Kidney (tissue), 14 donors: ENCODE results near the gene FMR1NB. TPM values are rescaled to one million over a fixed set of nuclear protein-coding genes. Genes with fewer than 3 reads are reported as not detected.

Experiments
- DNase-seq, 5 donors: peaks; one replicate each; pipeline ENCODE4 v3.0.0-alpha.2; 2013 to 2020
- FAIRE-seq: peaks from 2 replicates; lab custom pipeline; 2012; peaks lifted over from hg19 to GRCh38; lab: Jason Lieb, UNC
- H3K27ac ChIP-seq, 2 donors: one replicate each; pipeline ENCODE4 v1.7.0; 2013; ENCODE audit warnings: low read depth in 2 of 2, low read length in 2 of 2, inconsistent platforms in 1 of 2
- H3K27me3 ChIP-seq: one replicate; pipeline ENCODE4 v1.7.1; 2013; ENCODE audit warnings: low read length, inconsistent platforms; ENCODE audit not compliant: control insufficient read depth, insufficient read depth
- H3K36me3 ChIP-seq, 3 donors: one replicate each; pipeline versions ENCODE4 v1.7.0 to v1.7.1; 2013; ENCODE audit warnings: low read length in 3 of 3, control low read depth in 1 of 3, inconsistent platforms in 1 of 3; ENCODE audit not compliant: insufficient read depth in 3 of 3, control insufficient read depth in 2 of 3
- H3K4me1 ChIP-seq, 3 donors: one replicate each; pipeline versions ENCODE4 v1.7.0 to v1.7.1; 2013; ENCODE audit warnings: low read length in 3 of 3, inconsistent platforms in 1 of 3, low read depth in 1 of 3; ENCODE audit not compliant: control insufficient read depth in 2 of 3, insufficient read depth in 2 of 3
- H3K4me3 ChIP-seq, 3 donors: one replicate each; pipeline versions ENCODE4 v1.7.0 to v1.8.1; 2013; ENCODE audit warnings: low read length in 3 of 3, control low read depth in 1 of 3, inconsistent platforms in 1 of 3
- H3K9ac ChIP-seq, 3 donors: one replicate each; pipeline versions ENCODE4 v1.7.0 to v1.7.1; 2013; ENCODE audit warnings: low read length in 3 of 3, control low read depth in 1 of 3, inconsistent platforms in 1 of 3
- H3K9me3 ChIP-seq, 3 donors: one replicate each; pipeline versions ENCODE4 v1.7.0 to v1.7.1; 2013; ENCODE audit warnings: low read length in 3 of 3, control low read depth in 1 of 3, inconsistent platforms in 1 of 3; ENCODE audit not compliant: control insufficient read depth in 2 of 3, insufficient read depth in 1 of 3
- intact Hi-C: fragments of 100-400 bp; cut with DNase I; formaldehyde crosslinking; loops from one replicate; pipeline ENCODE4 v1.11.1; 2022
- polyA plus RNA-seq: library from polyadenylated mRNA; stranded (reverse); fragments of 350-450 nt; fragmentation: Illumina TruSeq; extraction: RNeasy Lipid Tissue Mini Kit (QIAGEN cat#74804); gene quantifications from one replicate; pipeline ENCODE4 v1.2.3, GENCODE V29; 2014; ENCODE audit warnings: low read depth, low replicate concordance; ENCODE audit not compliant: insufficient read depth
- total RNA-seq: library from RNA; stranded (reverse); fragmentation: NEBNext Ultra II Directional; extraction: Animal tissue kit (Norgen Biotek cat#: 25700); gene quantifications from one replicate; pipeline ENCODE4 v1.2.1, GENCODE V29; 2021
- TF ChIP-seq, protein P1 (sequence below): IDR thresholded peaks from 3 replicates; pipeline ENCODE4 v1.5.1; 2012; ENCODE audit warnings: mild to moderate bottlenecking, moderate library complexity, borderline replicate concordance; ENCODE audit not compliant: insufficient read depth; ENCODE audit errors: extremely low read depth
- donor health status: control.
- donor health status: control.
- donor health status: control.
- donor health status: control.
- donor health status: control.
- donor health status: DM: yes; HTN: yes; CAD: no.
- donor health status: Normal renal cell carcinoma (clear cell type).

FMR1NB gene
- total and polyA plus RNA-seq, 2 donors from 2014 or later: not detected

- intact Hi-C loops: no loop called here
- Histone ChIP-seq H3K4me1 (no peaks in the 10 kb centered on the region), H3K27ac (no peak overlapping the region), H3K36me3 (no peaks in the 10 kb centered on the region), H3K27me3 (no peaks in the 10 kb centered on the region), H3K9ac (no peak overlapping the region), H3K4me3 (no peak overlapping the region), H3K9me3 (no peaks in the 10 kb centered on the region)
- TF ChIP-seq, protein P1, sequence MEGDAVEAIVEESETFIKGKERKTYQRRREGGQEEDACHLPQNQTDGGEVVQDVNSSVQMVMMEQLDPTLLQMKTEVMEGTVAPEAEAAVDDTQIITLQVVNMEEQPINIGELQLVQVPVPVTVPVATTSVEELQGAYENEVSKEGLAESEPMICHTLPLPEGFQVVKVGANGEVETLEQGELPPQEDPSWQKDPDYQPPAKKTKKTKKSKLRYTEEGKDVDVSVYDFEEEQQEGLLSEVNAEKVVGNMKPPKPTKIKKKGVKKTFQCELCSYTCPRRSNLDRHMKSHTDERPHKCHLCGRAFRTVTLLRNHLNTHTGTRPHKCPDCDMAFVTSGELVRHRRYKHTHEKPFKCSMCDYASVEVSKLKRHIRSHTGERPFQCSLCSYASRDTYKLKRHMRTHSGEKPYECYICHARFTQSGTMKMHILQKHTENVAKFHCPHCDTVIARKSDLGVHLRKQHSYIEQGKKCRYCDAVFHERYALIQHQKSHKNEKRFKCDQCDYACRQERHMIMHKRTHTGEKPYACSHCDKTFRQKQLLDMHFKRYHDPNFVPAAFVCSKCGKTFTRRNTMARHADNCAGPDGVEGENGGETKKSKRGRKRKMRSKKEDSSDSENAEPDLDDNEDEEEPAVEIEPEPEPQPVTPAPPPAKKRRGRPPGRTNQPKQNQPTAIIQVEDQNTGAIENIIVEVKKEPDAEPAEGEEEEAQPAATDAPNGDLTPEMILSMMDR: no peak
- DNase-seq (no peak), FAIRE-seq (no peak)
Measured at GRCh38 chrX:147978931-147979330, 2.2 kb upstream of the FMR1NB start.

- TF ChIP-seq, protein P1: no peak
- no peaks in the 10 kb centered on the region for H3K9me3 ChIP-seq
- H3K4me3 ChIP-seq: no peak overlapping the region
- no peaks in the 10 kb centered on the region for H3K4me1 ChIP-seq
- no peak for DNase-seq
- FAIRE-seq: no peak
- no peak overlapping the region for H3K9ac ChIP-seq
- no peaks in the 10 kb centered on the region for H3K36me3 ChIP-seq
- no peaks in the 10 kb centered on the region for H3K27me3 ChIP-seq
- intact Hi-C loops: no loop called here
- no peak overlapping the region for H3K27ac ChIP-seq
Measured at GRCh38 chrX:148020329-148020728, 39.2 kb downstream of the FMR1NB start.

DNA sequence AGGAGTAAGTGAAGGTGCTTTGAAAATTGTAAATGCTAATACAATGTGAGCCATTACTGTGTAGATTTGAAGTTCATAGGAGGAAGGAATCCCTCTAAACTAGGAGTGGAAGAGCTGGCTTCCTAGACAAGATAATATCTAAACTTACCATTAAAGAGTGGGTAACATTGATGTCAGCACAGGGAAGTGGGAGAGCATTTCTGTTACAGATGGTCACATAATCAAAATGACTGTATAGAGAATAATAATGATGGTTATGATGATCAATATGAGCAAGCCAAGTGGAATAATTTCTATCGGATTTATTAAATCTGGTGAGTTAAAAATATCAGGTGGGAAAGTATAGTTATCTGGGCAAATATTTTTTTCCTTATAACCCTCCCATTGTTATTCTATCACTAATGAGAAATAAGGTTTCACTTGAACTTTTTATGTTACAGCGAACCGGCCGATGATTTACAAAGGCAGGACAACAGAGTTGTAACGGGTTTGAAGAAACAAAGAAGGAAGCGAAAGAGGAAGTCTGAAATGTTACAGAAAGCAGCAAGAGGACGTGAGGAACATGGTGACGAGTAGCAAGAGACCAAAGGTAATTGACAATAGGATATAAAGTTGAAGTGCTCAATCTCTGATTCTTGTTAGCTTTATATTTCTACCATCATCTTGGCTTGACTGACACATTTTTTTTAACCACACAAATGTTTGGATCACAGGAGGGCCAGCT, 43.5 kb downstream of the FMR1NB start:
- H3K4me3 ChIP-seq: no peak overlapping the region
- no peak overlapping the region for H3K9ac ChIP-seq
- intact Hi-C loops: no loop called here
- no peak overlapping the region for H3K27ac ChIP-seq
- H3K27me3 ChIP-seq: no peaks in the 10 kb centered on the region
- H3K36me3 ChIP-seq: no peaks in the 10 kb centered on the region
- TF ChIP-seq, protein P1: no peak
- no peaks in the 10 kb centered on the region for H3K4me1 ChIP-seq
- DNase-seq (peak in 1 of 5 donors; percentile 4), FAIRE-seq (no peak)
- H3K9me3 ChIP-seq: no peaks in the 10 kb centered on the region

DNA sequence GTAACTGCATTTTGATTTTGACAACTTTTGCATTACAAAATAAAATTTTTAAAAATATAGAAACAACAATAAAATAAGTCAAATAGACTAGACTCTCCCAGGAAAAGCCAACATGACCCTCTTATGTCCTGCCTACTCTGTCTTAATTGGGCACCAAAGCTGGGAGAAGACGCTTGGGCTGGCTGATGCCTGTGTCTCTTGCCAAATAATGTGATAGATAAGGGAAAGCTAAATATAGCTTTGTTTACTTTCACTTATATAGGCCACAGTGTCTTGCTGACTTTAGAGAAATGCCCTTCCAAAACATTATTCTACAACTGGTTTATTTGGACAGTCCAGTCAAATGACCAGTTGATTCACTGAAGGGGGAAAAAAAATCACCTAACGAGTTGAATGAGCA, 54.2 kb downstream of the FMR1NB start:
- Histone ChIP-seq H3K36me3 (no peaks in the 10 kb centered on the region), H3K27me3 (no peaks in the 10 kb centered on the region), H3K4me3 (no peak overlapping the region), H3K27ac (no peak overlapping the region), H3K9me3 (no peaks in the 10 kb centered on the region), H3K4me1 (no peaks in the 10 kb centered on the region), H3K9ac (no peak overlapping the region)
- intact Hi-C loops: no loop called here
- TF ChIP-seq, protein P1: no peak
- FAIRE-seq (no peak), DNase-seq (no peak)
